ENCODE measurements around the gene FCER2.

DNA sequence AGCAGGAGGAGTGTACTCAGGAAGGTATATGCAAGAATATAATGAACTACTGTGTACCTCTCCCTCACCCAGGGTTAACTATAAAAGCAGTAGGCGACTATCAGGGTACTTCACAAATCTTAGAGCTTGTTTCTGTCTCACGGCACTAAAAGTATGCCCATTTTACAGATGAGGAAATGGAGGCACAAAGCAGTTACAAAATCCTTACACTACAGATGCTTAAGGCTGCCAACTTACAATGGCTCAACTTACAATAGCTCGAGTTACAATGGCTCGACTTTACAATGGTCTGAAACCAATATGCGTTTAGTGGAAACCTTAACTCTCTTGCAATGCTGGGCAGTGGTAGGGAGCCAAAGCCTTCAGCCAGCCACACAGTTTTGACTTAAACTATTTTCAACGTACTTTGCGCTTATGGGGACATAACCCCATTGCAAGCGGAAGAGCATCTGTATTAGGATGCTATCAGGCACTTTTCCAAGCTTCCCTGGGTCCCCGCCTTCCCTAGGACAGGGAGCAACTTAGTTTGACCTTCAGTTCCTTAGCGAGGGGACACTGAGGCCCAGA lies 4.1 kb downstream of the FCER2 start:
- TF ChIP-seq, protein P1, sequence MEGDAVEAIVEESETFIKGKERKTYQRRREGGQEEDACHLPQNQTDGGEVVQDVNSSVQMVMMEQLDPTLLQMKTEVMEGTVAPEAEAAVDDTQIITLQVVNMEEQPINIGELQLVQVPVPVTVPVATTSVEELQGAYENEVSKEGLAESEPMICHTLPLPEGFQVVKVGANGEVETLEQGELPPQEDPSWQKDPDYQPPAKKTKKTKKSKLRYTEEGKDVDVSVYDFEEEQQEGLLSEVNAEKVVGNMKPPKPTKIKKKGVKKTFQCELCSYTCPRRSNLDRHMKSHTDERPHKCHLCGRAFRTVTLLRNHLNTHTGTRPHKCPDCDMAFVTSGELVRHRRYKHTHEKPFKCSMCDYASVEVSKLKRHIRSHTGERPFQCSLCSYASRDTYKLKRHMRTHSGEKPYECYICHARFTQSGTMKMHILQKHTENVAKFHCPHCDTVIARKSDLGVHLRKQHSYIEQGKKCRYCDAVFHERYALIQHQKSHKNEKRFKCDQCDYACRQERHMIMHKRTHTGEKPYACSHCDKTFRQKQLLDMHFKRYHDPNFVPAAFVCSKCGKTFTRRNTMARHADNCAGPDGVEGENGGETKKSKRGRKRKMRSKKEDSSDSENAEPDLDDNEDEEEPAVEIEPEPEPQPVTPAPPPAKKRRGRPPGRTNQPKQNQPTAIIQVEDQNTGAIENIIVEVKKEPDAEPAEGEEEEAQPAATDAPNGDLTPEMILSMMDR (IDR thresholded peaks at IDR 0.05 in 8 of 11, conservative IDR thresholded peaks at IDR 0.05 in 3 of 11): no peak
- TF ChIP-seq POLR2AphosphoS5 (IDR thresholded peaks at IDR 0.05): no peak
